ENCODE measurements around the gene OR2T10.

GRCh38 chr1:248611883-248612414 is 14.4 kb upstream of the OR2T10 start:
- TF ChIP-seq CTCF (conservative IDR thresholded peaks at IDR 0.05; ENCODE audit: low read length) = no peak
- TF ChIP-seq EZH2phosphoT487 (IDR thresholded peaks at IDR 0.05; ENCODE audit: borderline replicate concordance, low read depth, low read length) = no peak
